GM21447 (cell line): Measurements from ENCODE around the gene RAB6C.
"Not testable (repeated sequence)": the region's sequence is repeated elsewhere in the genome, so short reads cannot be mapped to it uniquely, and the experiment has no call there.

ENCODE experiments used
- ATAC-seq: cut with Tn5 transposase; IDR thresholded peaks from one replicate; pipeline ENCODE4 v1.9.1; 2021; ENCODE audit not compliant: unreplicated experiment

RAB6C gene

DNA sequence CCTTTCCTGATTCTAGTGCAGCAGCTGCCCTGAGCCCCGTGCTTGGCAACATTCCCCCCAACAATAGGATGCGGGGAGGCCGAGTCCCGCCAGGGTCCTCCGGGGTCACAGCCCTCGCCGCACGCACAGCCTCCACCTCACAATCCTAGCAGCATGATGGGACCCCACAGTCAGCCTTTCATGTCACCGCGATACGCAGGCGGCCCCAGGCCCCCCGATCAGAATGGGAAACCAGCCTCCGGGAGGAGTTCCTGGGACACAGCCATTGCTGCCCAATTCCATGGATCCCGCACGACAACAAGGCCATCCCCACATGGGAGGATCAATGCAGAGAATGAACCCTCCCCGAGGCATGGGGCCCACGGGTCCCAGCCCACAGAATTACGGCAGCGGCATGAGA is 13.7 kb downstream of the RAB6C start:
- not testable (repeated sequence) for ATAC-seq

DNA sequence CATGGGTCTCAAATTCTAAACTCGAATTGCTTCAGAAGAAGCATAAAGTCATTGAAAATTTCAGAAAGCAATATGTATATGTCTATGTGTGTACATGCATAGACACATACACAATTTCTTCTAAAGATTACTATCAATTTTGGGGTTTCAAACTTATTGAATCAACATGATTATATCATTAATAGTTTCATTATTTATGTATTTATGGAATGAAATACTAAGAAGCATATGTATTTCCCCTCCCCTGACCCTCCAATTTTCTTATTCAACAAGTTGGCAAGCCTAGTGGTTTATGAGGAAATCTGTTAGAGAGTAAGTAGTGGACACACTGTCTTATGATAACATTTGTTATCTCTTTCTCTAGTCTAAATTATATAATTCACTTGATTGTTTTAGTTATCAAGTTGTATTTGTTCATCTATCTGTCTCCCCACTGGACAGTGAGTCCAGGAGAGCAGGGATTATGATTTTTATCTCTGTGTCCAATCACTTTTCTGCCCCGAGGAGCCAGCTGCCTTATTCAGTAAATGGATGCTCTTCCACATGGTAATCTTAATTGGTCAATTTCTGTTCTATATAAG is 17.3 kb downstream of the RAB6C start:
- ATAC-seq, result not testable (repeated sequence)

DNA sequence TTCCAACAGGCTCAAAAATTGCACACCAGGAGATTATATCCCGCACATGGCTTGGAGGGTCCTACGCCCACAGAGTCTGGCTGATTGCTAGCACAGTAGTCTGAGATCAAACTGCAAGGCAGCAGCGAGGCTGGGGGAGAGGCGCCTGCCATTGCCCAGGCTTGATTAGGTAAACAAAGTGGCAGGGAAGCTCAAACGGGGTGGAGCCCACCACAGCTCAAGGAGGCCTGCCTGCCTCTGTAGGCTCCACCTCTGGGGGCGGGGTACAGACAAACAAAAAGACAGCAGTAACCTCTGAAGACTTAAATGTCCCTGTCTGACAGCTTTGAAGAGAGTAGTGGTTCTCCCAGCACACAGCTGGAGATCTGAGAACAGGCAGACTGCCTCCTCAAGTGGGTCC is 19.3 kb downstream of the RAB6C start:
- not testable (repeated sequence) for ATAC-seq

DNA sequence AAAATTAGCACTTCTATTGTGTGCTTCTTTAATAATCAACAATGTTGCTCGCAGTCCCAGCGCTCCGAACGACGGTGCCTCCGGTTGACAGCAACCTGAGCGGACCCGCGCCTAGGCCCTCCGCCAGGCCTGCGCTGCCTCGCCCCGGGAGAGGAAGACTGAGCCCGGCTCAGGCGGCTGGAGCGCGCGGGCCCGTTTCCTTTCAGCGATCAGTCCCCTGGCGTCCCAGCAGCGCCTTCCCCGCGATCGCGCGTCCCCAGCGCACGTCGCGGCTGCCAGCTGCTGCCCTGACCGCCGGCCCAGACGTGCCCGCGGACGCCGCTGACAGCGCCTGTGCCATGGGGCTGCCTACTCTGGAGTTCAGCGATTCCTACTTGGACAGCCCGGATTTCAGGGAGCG is 26.4 kb downstream of the RAB6C start:
- not testable (repeated sequence) for ATAC-seq

DNA sequence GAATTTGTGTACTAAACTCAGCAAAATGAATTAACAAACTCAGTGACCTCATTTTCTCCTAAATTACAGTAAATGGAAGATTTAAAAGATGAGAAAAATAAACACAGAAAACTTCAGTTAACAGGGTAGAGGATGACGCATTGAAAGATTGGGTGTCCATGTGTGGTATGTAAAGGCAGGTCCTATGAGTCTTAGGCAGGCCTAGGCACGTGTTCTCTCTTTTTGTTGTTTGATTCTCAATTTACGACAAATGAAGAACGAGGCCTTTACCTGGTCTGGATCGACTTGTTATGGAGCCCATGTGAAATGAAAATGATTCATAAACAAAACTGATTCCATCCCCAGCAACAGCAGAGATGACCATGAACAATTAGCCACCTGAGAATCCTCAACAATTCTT is 37.2 kb downstream of the RAB6C start:
- not testable (repeated sequence) for ATAC-seq

DNA sequence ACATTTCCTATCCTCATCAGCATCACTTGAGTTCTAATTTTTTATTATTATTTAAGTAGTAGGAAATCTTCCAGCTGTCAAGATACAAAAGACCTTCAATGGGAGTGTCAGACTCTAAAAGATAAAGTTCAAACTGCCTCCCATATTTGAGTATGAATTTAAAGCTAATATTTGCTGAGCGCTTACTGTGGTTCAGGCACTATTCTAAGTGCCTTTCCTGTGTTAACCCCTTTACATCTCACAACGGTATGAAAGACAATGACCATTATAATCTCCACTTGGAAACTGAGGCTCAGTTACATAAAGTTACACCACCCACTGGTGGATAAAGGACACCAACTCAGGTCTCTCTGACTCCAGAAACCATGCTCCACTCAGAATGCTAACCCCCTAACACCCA is 39.9 kb downstream of the RAB6C start:
- no peak for ATAC-seq

DNA sequence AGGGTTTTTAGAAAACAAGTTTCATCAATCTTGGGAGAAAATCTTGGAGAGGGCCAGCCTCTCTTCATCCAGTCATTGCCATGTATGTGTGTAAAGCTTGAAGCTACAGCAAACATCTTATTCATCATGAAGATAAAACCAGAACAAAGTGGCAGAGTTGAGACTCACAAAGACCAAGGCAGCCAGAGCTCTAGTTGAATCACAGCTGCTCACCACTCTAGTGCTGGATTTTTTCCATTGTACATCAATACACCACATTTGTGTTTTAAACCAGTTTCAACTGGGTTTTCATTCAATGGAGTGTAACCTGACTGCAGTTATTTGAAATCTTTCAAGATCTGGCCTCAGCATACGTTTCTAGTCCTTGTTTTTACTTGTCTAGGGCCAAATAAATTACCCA is 40.6 kb downstream of the RAB6C start:
- ATAC-seq, result not testable (repeated sequence)

DNA sequence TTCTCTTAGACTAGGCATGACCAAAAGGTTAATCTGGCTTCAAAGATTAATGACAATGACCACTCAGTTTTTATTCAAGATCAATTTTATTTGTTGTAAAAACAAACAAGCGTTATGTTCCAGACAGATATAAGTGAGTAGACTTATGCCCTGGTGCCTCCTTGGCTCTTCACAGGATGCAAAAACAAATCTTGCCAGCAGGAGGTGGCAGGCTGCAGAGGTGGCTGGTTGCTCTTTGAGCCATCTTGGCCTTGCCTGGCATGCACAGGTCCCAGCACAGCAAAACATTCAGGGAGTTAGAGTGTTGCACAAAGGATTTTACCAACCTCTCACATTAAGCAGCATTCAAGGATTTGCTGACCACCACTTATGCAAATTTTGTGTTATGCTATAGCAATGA is 46.5 kb downstream of the RAB6C start:
- not testable (repeated sequence) for ATAC-seq
